Mesenteric fat pad (tissue), 1 donor: ENCODE results near the gene UNC5CL. TPM values are rescaled to one million over a fixed set of nuclear protein-coding genes. Genes with fewer than 3 reads are reported as not detected.

Source experiments
- DNase-seq: peaks from one replicate; pipeline ENCODE4 v3.0.0-alpha.2; 2020; ENCODE audit warnings: low spot score
- long read RNA-seq: library from polyadenylated mRNA; unstranded; transcript quantifications from one replicate; pipeline ENCODE4 v2.0.0, GENCODE V29; 2020
- total RNA-seq: library from RNA; stranded (reverse); fragmentation: NEBNext Ultra II Directional; extraction: Animal tissue kit (Norgen Biotek cat#: 25700); gene quantifications from one replicate; pipeline ENCODE4 v1.2.1, GENCODE V29; 2021
- donor health status: DM: yes; HTN: yes; CAD: no.

The UNC5CL gene
- total RNA-seq, result 0.48 TPM
- long read RNA-seq, result 0 reads

- DNase-seq, result no peak
Measured at GRCh38 chr6:41039060-41039998, at the start of gene UNC5CL. Gene UNC5CL, minus strand, starts transcription at chr6:41039221. Its CDS starts 4,147 bp downstream, at chr6:41035074.

GRCh38 chr6:41088451-41088850, 49.4 kb upstream of the UNC5CL start:
- no peak for DNase-seq

- no peak for DNase-seq
Measured at GRCh38 chr6:41085182-41085581, 46.2 kb upstream of the UNC5CL start.

- no peak for DNase-seq
Measured at GRCh38 chr6:41083072-41083471, 44.1 kb upstream of the UNC5CL start.

GRCh38 chr6:41080621-41081020, 41.6 kb upstream of the UNC5CL start:
- DNase-seq, result no peak

- no peak for DNase-seq
Measured at GRCh38 chr6:41079080-41079479, 40.1 kb upstream of the UNC5CL start.

- DNase-seq, result no peak
Measured at GRCh38 chr6:41078101-41078500, 39.1 kb upstream of the UNC5CL start.

- DNase-seq, result no peak
Measured at GRCh38 chr6:41077536-41077935, 38.5 kb upstream of the UNC5CL start.

GRCh38 chr6:41075651-41076626, 36.9 kb upstream of the UNC5CL start:
- DNase-seq, result no peak

GRCh38 chr6:41074692-41075436, 35.8 kb upstream of the UNC5CL start:
- no peak for DNase-seq

- no peak for DNase-seq
Measured at GRCh38 chr6:41073968-41074691, 35.1 kb upstream of the UNC5CL start.

- peak; percentile 96 for DNase-seq
Measured at GRCh38 chr6:41073203-41073967, 34.4 kb upstream of the UNC5CL start.

- DNase-seq, result peak; percentile 100
Measured at GRCh38 chr6:41072836-41073202, 33.8 kb upstream of the UNC5CL start, which contains the start of gene NFYA. Gene NFYA, plus strand, starts transcription at chr6:41072974. Its CDS starts 6,116 bp downstream, at chr6:41079090.

- DNase-seq, result peak; percentile 100
Measured at GRCh38 chr6:41071923-41072835, 33.2 kb upstream of the UNC5CL start, which contains the start of gene OARD1. Gene OARD1, minus strand, starts transcription at chr6:41072356. Its CDS starts 722 bp downstream, at chr6:41071634.

- DNase-seq, result no peak
Measured at GRCh38 chr6:41071501-41071922, 32.5 kb upstream of the UNC5CL start.

GRCh38 chr6:41066867-41067304, 27.9 kb upstream of the UNC5CL start:
- DNase-seq, result no peak

- no peak for DNase-seq
Measured at GRCh38 chr6:41065550-41066026, 26.6 kb upstream of the UNC5CL start.

GRCh38 chr6:41064841-41065240, 25.8 kb upstream of the UNC5CL start:
- DNase-seq, result no peak
